Stomach (tissue), 9 donors: ENCODE data around the gene SUSD2. TPM values are rescaled to one million over a fixed set of nuclear protein-coding genes. Genes with fewer than 3 reads are reported as not detected.

Experiments
- DNase-seq, 2 donors: peaks; one replicate each; pipeline versions ENCODE4 v3.0.0 to v3.0.0-alpha.2; 2013 to 2019
- H3K27ac ChIP-seq, 5 donors: fragments of 200-600 bp in 4 of 5; sonication (generic) in 4 of 5; one replicate each; pipeline ENCODE4 v1.5.1; 2013 to 2019; ENCODE audit warnings: mild to moderate bottlenecking in 1 of 5, moderate library complexity in 1 of 5
- H3K27me3 ChIP-seq, 3 donors: fragments of 200-600 bp; sonication (generic); one replicate each; pipeline ENCODE4 v1.5.1; 2017 to 2019; ENCODE audit warnings: mixed run types in 1 of 3
- H3K36me3 ChIP-seq, 4 donors: fragments of 200-600 bp; sonication (generic); 1 replicate in 3 of 4; 2 replicates in 1 of 4; pipeline ENCODE4 v1.5.1; 2016 to 2019
- H3K4me1 ChIP-seq, 4 donors: fragments of 200-600 bp; sonication (generic); one replicate each; pipeline ENCODE4 v1.5.1; 2016 to 2019
- H3K4me3 ChIP-seq, 4 donors: fragments of 200-600 bp; sonication (generic) in 3 of 4; one replicate each; pipeline ENCODE4 v1.5.1; 2016 to 2019; ENCODE audit warnings: mild to moderate bottlenecking in 1 of 4
- H3K9me3 ChIP-seq, 4 donors: fragments of 200-600 bp; sonication (generic); one replicate each; pipeline ENCODE4 v1.5.1; 2016 to 2019
- CTCF ChIP-seq, 7 experiments: fragments of 450-650 bp in 4 of 7; fragments of 200-600 bp in 3 of 7; sonication (generic) in 3 of 7; IDR thresholded peaks; one replicate each; pipeline ENCODE4 v1.5.1; 2016 to 2019; ENCODE audit warnings: antibody characterized with exemption in 7 of 7, control low read depth in 2 of 7, mild to moderate bottlenecking in 1 of 7
- EP300 ChIP-seq: sonication (generic); formaldehyde crosslinking; IDR thresholded peaks from one replicate; pipeline ENCODE4 v1.6.1; 2017; ENCODE audit warnings: antibody characterized with exemption
- POLR2A ChIP-seq, 4 donors: fragments of 450-650 bp; IDR thresholded peaks; one replicate each; pipeline ENCODE4 v1.6.1; 2016; ENCODE audit warnings: antibody characterized with exemption in 4 of 4, control low read depth in 2 of 4, mild to moderate bottlenecking in 1 of 4, moderate library complexity in 1 of 4
- POLR2AphosphoS5 ChIP-seq, 3 donors: sonication (generic); formaldehyde crosslinking; IDR thresholded peaks; one replicate each; pipeline ENCODE4 v1.6.1; 2016; ENCODE audit warnings: antibody characterized with exemption in 3 of 3
- WGBS, 5 donors: extraction: QIAGEN DNeasy Blood & Tissue Kit in 3 of 5; methylation state at CpG; one replicate each; pipeline versions ENCODE4 v1.1.5 to v1.1.7; 2013 to 2018; 5-methylcytosine and 5-hydroxymethylcytosine counted together
- intact Hi-C: fragments of 100-400 bp; cut with DNase I; formaldehyde crosslinking; loops from one replicate; pipeline ENCODE4 v1.15.1; 2023; ENCODE audit warnings: low total_unique reads
- polyA plus RNA-seq, 3 donors: library from polyadenylated mRNA; stranded (reverse); fragments of 200-250 nt; gene quantifications; one replicate each; pipeline ENCODE4 v1.2.3, GENCODE V29; 2013
- total RNA-seq, 5 donors: library from RNA; depleted of rRNA; stranded (reverse); fragments of >200 nt; gene quantifications; one replicate each; pipeline versions ENCODE4 v1.1.0 to v1.2.3, GENCODE V29; 2014 to 2016
- donor health status: healthy with polysubstance abuse.
- donor health status: Bipolar disorder and iron deficiency.
- donor health status: healthy.

Gene SUSD2
- total and polyA plus RNA-seq, 8 donors: 0.58 to 29.9 (median 4.4) TPM

GRCh38 chr22:24190159-24190540, 8.9 kb downstream of the SUSD2 start:
- TF ChIP-seq CTCF (IDR thresholded peaks at IDR 0.05) (no peak), POLR2AphosphoS5 (IDR thresholded peaks at IDR 0.05) (no peak), EP300 (no peak), POLR2A (IDR thresholded peaks at IDR 0.05) (no peak)
- Histone ChIP-seq H3K9me3 (no peaks in the 10 kb centered on the region), H3K36me3 (peaks cover 0 to 26% (median 10%) of the 10 kb centered on the region in 4 donors), H3K27me3 (no peaks in the 10 kb centered on the region), H3K4me3 (no peak overlapping the region), H3K27ac (peak overlapping the region in 3 of 5 donors; percentile 38 to 78 (median 61)), H3K4me1 (peaks cover 10 to 24% (median 21%) of the 10 kb centered on the region in 4 donors)
- DNase-seq: no peak
- WGBS, 5 donors: 80 to 86% (median 81%) methylated on average over 14 of the region's 14 CpGs
- intact Hi-C loops: no loop called here

GRCh38 chr22:24190596-24191208, 9.4 kb downstream of the SUSD2 start:
- peaks cover 0 to 21% (median 8%) of the 10 kb centered on the region in 4 donors for H3K36me3 ChIP-seq
- intact Hi-C loops: no loop called here
- H3K4me1 ChIP-seq: peaks cover 12 to 25% (median 22%) of the 10 kb centered on the region in 4 donors
- H3K4me3 ChIP-seq: no peak overlapping the region
- 81 to 96% (median 92%) methylated on average over 6 to 8 of the region's 8 CpGs for WGBS, 5 donors
- no peaks in the 10 kb centered on the region for H3K27me3 ChIP-seq
- DNase-seq: peak in 1 of 2 donors; percentile 12
- TF ChIP-seq POLR2A (IDR thresholded peaks at IDR 0.05): no peak
- TF ChIP-seq EP300: no peak
- no peak for TF ChIP-seq POLR2AphosphoS5 (IDR thresholded peaks at IDR 0.05)
- no peak for TF ChIP-seq CTCF (IDR thresholded peaks at IDR 0.05)
- peak overlapping the region in 3 of 5 donors; percentile 38 to 78 (median 61) for H3K27ac ChIP-seq
- no peaks in the 10 kb centered on the region for H3K9me3 ChIP-seq

GRCh38 chr22:24191381-24191841, 10.1 kb downstream of the SUSD2 start:
- no peak overlapping the region for H3K27ac ChIP-seq
- intact Hi-C loops: no loop called here
- no peak overlapping the region for H3K4me3 ChIP-seq
- TF ChIP-seq EP300: no peak
- no peak for TF ChIP-seq CTCF (IDR thresholded peaks at IDR 0.05)
- no peak for TF ChIP-seq POLR2AphosphoS5 (IDR thresholded peaks at IDR 0.05)
- TF ChIP-seq POLR2A (IDR thresholded peaks at IDR 0.05): no peak
- H3K9me3 ChIP-seq: no peaks in the 10 kb centered on the region
- H3K36me3 ChIP-seq: peaks cover 0 to 14% (median 5%) of the 10 kb centered on the region in 4 donors
- 89 to 96% (median 91%) methylated on average over 9 to 12 of the region's 12 CpGs for WGBS, 5 donors
- no peaks in the 10 kb centered on the region for H3K27me3 ChIP-seq
- peak in 1 of 2 donors; percentile 10 for DNase-seq
- H3K4me1 ChIP-seq: peaks cover 15 to 32% (median 29%) of the 10 kb centered on the region in 4 donors

- intact Hi-C loops: no loop called here
- H3K27ac ChIP-seq: no peak overlapping the region
- WGBS, 5 donors: 88 to 97% (median 94%) methylated on average over 5 of the region's 5 CpGs
These were observed 10.6 kb downstream of the SUSD2 start for GRCh38 chr22:24191893-24192292.

More at GRCh38 chr22:24191893-24192292, 10.6 kb downstream of the SUSD2 start:
- H3K36me3 ChIP-seq: peaks cover 0 to 13% (median 2%) of the 10 kb centered on the region in 4 donors
- H3K4me3 ChIP-seq: no peak overlapping the region
- peaks cover 15 to 36% (median 32%) of the 10 kb centered on the region in 4 donors for H3K4me1 ChIP-seq
- no peak for TF ChIP-seq CTCF (IDR thresholded peaks at IDR 0.05)
- TF ChIP-seq POLR2AphosphoS5 (IDR thresholded peaks at IDR 0.05): no peak
- no peak for TF ChIP-seq POLR2A (IDR thresholded peaks at IDR 0.05)
- no peak for TF ChIP-seq EP300
- DNase-seq: no peak
- H3K9me3 ChIP-seq: no peaks in the 10 kb centered on the region
- no peaks in the 10 kb centered on the region for H3K27me3 ChIP-seq
